ENCODE measurements around the gene ZNF496.

DNA sequence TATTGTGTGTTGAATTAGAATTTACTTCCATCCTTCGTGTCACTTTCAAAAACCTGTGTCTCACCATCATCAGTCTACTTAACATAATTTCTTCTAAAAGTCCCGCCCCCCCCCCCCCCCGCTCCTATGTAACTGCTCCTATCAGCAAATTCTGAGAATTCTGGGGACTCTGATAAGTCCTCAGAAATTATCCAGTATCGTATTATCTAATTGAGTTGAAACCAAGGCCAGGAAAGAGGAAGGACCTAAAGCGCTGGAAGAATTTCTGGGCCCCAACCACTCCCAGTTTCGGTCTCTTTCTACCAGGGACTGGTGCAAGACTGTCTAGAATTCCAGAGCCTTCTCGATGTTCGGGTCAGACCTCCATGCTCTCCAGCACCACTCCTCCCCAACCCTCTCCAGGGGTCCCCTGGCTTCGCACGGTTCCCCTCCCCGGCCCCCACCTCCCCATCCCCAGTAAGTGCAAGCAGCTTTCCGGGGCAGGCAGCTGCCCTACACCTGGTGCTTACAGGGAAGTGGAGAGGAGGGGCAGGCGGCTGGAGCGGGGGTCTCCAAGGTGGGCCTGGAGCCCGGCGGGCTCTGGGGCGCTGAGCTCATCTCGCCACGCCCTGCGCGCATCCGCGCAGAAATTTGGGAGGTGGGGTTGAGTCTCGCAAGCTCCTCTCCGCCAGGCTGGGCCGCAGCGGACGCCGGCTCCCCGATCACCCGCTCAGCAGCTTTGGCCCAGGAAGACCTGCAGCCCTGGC lies 16.0 kb upstream of the ZNF496 start:
- TF ChIP-seq, protein P1, sequence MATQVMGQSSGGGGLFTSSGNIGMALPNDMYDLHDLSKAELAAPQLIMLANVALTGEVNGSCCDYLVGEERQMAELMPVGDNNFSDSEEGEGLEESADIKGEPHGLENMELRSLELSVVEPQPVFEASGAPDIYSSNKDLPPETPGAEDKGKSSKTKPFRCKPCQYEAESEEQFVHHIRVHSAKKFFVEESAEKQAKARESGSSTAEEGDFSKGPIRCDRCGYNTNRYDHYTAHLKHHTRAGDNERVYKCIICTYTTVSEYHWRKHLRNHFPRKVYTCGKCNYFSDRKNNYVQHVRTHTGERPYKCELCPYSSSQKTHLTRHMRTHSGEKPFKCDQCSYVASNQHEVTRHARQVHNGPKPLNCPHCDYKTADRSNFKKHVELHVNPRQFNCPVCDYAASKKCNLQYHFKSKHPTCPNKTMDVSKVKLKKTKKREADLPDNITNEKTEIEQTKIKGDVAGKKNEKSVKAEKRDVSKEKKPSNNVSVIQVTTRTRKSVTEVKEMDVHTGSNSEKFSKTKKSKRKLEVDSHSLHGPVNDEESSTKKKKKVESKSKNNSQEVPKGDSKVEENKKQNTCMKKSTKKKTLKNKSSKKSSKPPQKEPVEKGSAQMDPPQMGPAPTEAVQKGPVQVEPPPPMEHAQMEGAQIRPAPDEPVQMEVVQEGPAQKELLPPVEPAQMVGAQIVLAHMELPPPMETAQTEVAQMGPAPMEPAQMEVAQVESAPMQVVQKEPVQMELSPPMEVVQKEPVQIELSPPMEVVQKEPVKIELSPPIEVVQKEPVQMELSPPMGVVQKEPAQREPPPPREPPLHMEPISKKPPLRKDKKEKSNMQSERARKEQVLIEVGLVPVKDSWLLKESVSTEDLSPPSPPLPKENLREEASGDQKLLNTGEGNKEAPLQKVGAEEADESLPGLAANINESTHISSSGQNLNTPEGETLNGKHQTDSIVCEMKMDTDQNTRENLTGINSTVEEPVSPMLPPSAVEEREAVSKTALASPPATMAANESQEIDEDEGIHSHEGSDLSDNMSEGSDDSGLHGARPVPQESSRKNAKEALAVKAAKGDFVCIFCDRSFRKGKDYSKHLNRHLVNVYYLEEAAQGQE (IDR thresholded peaks at IDR 0.05; ENCODE audit: insufficient read depth in 1 of 2, low read depth in 2 of 2, low read length in 2 of 2) = no peak
- TF ChIP-seq POLR2AphosphoS5 (IDR thresholded peaks at IDR 0.05; ENCODE audit: low read depth, low read length) (no peak), SIN3A (IDR thresholded peaks at IDR 0.05; ENCODE audit: borderline replicate concordance, insufficient read depth, low read length) (no peak)
